Activated CD4-positive, CD25-positive, alpha-beta regulatory T cell treated with anti-CD3 and anti-CD28 coated beads, Interleukin-2, amount 50 U/mL, for 72 hours (primary cell): ENCODE results near the gene PTPRN2.

ENCODE experiments used
- DNase-seq: peaks from one replicate; pipeline ENCODE4 v3.0.0; 2021

The PTPRN2 gene

DNA sequence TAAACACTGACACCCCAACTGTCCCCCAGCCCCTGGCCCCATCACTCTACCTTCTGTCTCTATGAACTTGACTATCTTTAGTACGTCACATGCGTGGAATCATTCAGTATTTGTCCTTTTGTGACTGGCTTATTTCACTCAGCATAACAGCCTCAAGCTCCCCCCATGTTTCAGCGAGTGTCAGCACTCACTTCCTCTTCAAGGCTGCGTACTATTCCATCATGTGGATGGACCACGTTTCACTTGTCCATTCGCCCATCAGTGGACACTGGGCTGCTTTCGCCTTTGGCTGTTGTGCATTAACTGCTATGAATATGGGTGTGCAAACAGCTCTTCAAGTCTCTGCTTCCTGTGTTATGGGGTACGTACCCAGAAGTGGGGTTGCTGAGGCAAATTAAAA, 100.7 kb downstream of the PTPRN2 start:
- DNase-seq, result no peak

- DNase-seq, result no peak
Measured at GRCh38 chr7:158484801-158485531, 102.7 kb downstream of the PTPRN2 start.

- no peak for DNase-seq
Measured at GRCh38 chr7:158482480-158482879, 105.1 kb downstream of the PTPRN2 start.

GRCh38 chr7:158479664-158480025, 108.0 kb downstream of the PTPRN2 start:
- no peak for DNase-seq

GRCh38 chr7:158479021-158479663, 108.5 kb downstream of the PTPRN2 start:
- no peak for DNase-seq

DNA sequence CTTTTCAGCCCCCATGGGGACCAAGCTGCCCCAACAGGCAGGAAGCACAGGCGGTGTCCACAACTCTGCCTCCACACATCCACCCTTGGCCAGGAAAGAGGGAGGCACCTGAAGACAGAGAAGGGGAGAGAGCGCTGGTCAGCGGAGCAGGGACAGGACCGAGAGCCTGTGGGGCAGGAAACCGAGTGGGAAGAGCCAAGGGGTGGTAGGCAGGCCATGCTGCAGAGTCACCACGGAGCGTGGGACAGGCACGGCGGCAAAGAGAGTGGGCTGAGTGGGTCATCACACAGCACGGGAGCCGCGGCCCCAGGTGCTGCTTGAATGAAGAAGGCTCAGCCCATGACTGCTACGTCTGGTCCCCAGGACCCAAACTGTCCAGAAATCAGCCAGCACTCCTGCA, 109.8 kb downstream of the PTPRN2 start:
- DNase-seq, result no peak

GRCh38 chr7:158476331-158476932, 111.2 kb downstream of the PTPRN2 start:
- no peak for DNase-seq

GRCh38 chr7:158475679-158476052, 112.0 kb downstream of the PTPRN2 start:
- DNase-seq, result no peak

DNA sequence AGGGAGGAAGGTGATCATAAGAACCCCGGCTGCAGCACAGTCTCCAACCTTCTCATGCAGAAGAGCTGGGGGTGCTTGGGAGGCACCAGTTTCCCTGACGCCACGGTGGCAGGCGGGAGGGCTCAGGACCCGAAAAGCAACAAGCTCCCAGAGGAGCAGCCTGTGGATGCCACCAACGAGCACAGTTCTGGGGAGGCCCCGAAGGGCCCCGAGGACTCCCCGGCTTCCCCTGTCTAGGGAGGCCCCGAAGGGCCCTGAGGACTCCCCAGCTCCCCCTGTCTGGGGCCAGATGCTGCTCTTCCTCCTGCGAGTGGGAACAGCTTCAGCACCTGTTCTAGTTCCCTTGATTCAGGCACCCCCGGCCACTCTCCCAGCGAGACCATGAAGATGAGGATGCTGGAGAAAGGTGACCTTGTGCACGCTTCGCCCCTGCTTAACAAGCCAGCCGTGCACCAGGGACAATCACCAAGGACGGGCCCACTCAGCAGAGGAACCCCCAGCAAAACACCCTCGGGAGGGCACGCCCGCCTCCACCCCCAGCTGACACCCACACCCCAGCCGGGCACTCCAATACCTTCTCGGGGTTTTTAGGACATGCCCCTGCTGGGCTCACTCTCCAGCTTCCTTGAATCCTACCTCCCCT, 112.5 kb downstream of the PTPRN2 start:
- DNase-seq, result no peak

- no peak for DNase-seq
Measured at GRCh38 chr7:158474488-158474887, 113.1 kb downstream of the PTPRN2 start.

DNA sequence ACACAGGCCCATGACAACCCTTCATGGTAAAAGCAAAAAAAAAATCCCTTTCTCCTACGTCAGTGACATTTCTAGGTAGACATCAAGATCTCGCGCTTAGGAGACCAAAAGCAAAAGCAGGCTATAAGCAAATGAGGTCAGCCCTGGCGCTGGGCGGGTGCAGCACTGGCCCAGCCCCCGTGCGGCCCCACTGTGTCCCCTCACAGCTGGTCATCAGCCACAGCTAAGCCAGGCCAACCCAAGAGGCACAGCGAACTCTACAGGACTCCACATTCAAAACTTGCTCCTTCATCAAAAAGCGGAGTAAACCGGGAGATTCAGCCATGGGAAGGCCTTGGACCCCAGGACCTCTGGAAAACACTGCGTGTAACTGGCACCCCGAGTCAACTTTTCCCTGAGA, 113.7 kb downstream of the PTPRN2 start:
- DNase-seq, result no peak

DNA sequence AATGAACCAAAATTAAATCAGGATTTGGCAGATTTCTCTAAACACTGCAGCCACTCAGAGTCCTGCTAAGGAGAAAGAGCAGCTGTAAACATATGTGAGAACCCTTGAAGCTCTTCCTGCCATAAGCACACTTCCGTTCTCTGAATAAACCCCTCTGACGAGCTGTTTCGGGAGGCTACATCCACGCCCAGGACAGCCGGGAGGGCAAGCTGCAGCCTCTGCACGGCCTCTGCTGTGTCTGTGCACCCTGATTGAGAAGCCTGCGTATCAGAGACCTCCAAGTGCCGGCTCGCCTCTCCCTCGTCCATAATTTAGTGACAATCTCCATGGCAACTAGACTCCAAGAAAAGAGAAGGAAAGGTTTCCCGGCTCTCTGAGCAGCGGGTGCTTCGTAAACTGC, 114.4 kb downstream of the PTPRN2 start:
- DNase-seq, result no peak

GRCh38 chr7:158472596-158472995, 115.0 kb downstream of the PTPRN2 start:
- no peak for DNase-seq

GRCh38 chr7:158471716-158472115, 115.9 kb downstream of the PTPRN2 start:
- no peak for DNase-seq

GRCh38 chr7:158470336-158470735, 117.3 kb downstream of the PTPRN2 start:
- DNase-seq, result no peak

DNA sequence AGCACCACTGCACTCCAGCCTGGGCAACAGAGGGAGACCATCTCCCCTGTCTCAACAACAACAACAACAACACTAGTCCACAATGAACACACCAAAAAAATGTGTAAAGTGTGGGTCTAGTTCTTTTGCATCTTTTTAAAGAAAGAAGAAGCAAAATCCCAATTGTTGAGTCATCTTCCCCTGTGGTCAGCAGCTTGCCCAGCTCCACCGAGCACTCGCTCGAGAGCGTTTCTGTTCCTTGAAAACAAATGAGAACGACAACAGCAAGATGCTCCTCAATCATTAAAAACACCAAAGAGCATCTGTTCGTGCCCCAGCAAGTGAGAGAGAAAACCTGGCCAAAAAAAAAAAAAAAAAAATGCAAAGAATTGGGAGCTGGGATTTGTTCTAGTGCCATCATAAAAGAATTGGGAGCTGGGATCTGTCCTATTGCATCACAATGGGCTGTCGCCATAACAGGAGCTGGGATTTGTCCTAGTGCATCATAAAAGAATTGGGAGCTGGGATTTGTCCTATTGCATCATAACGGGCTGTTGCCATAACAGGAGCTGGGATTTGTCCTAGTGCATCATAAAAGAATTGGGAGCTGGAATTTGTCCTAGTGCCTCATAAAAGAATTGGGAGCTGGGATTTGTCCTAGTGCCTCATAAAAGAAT, 118.1 kb downstream of the PTPRN2 start:
- no peak for DNase-seq

DNA sequence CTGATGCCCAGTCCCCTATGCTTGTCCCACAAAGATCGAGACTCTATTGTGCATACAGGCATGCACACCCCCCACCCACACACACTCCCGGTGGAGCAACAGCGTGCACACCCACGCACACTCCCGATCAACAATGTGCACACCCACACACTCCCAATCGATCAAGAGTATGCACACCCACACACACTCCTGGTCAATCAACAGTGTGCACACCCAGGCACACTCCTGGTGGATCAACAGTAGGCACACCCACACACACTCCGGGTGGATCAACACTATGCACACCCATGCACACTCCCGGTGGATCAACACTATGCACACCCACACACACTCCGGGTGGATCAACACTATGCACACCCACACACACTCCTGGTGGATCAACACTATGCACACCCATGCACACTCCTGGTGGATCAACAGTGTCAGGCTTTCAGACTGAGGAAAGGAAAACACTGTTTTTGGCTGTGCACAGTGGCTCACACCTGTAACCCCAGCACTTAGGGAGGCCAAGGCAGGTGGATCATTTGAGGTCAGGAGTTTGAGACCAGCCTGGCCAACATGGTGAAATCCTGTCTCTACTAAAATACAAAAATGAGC, 118.8 kb downstream of the PTPRN2 start:
- DNase-seq, result no peak

- no peak for DNase-seq
Measured at GRCh38 chr7:158468181-158468580, 119.4 kb downstream of the PTPRN2 start.

DNA sequence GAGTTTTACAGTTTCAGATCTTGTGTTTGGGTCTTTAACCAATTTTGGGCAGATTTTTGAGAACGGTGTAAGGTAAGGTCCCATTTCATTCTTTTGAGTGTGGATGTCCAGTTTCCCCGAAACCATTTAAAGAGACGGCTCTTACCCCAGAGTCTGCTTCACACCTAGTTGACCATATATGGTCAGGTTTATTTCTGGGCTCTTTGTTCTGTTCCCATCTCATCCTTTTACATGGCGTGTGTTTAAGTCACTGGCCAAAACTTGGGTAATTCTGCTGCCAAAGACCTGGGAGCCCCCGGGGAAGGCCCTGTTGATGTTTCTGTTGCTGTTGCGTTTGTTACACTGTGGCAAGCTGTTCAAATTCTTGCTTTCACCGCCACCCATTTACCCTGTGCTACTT, 120.1 kb downstream of the PTPRN2 start:
- DNase-seq, result no peak

GRCh38 chr7:158463317-158463716, 124.3 kb downstream of the PTPRN2 start:
- DNase-seq, result no peak

DNA sequence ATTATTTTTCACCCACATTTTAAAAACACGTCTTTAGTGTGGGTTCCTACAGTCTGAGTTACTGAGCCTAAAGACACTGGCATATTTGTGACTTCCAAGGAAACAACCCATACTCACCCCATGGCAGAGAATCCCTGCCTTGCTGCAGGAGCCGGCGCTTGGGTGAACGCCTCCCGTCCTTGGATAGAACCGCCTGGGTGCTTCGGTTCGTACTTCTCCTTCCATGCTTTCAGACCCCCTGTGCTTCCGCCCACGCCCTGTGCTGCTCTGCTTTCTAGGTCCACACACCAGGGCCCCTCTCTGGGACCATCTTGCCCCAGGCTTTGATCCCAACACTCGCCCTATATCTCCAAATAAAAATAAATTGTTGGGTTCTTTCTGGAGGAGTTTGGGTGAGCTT, 125.8 kb downstream of the PTPRN2 start:
- no peak for DNase-seq

DNA sequence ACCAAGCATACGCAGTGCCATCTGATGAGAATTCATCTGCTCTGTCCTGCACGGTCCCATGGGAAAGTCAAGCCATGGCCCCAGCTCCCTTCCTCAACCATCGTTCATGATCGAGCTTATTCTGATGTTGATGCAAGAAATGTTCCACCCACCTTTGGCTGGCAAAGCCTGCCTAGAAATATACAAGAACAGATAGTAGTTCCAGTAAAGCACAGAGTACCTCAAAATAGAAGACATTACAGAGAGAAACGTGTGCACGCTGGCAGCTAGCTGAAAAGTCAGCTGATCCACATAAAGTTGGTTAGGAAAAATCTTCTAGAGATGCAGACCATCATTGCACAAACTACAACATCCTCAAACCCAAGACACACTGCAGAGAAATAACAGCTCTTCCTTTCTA, 127.0 kb downstream of the PTPRN2 start:
- no peak for DNase-seq

GRCh38 chr7:158458716-158459282, 128.8 kb downstream of the PTPRN2 start:
- no peak for DNase-seq
